Measurements from ENCODE around the gene KLRK1. TPM values are rescaled to one million over a fixed set of nuclear protein-coding genes. Genes with fewer than 3 reads are reported as not detected.
A peak's percentile ranks its signal among the peaks of the same experiment; 100 is the strongest.
"Not testable (repeated sequence)": the region's sequence is repeated elsewhere in the genome, so short reads cannot be mapped to it uniquely, and the experiment has no call there.

The KLRK1 gene
- total RNA-seq, 1 experiment from 2014 or later: not detected

- Mint-ChIP-seq H3K4me1 (ENCODE audit: low read depth, unreplicated experiment) (peaks cover 18% of the 10 kb centered on the region), H3K27me3 (ENCODE audit: unreplicated experiment) (no peaks in the 10 kb centered on the region), H3K27ac (ENCODE audit: unreplicated experiment) (no peak overlapping the region), H3K4me3 (ENCODE audit: low read depth, unreplicated experiment) (no peak overlapping the region), H3K9me3 (ENCODE audit: low read depth, unreplicated experiment) (peaks cover 3% of the 10 kb centered on the region), H3K36me3 (ENCODE audit: insufficient read depth, unreplicated experiment) (no peaks in the 10 kb centered on the region)
- BruUV-seq (replicated peaks): no TSS peak
- TF ChIP-seq CTCF (IDR thresholded peaks at IDR 0.05; ENCODE audit: unreplicated experiment): no peak
- DNase-seq: no peak
- CTCF ChIA-PET: interaction anchor here (0.7 to 0.9 kb wide), 2 partner anchors 10 to 288 kb away, joined by 3 read pairs; no protein-coding TSS in a partner anchor
- intact Hi-C loops (cut with micrococcal nuclease; ENCODE audit: unreplicated experiment): no loop called here
These were observed 47.8 kb downstream of the KLRK1 start for GRCh38 chr12:10341892-10342509.

DNA sequence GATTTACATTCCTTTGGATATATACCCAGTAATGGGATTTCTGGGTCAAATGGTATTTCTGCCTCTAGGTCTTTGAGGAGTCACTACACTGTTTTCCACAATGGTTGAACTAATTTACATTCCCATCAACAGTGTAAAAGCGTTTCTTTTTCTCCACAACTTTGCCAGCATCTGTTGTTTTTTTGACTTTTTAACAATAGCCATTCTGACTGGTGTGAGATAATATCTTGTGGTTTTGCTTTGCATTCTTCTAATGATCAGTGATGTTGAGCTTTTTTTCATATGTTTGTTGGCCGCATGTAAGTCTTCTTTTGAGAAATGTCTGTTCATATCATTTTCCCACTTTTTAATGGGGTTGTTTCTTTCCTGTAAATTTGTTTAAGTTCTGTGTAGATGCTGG is 48.9 kb downstream of the KLRK1 start:
- DNase-seq; intact Hi-C loops (cut with micrococcal nuclease; ENCODE audit: unreplicated experiment); CTCF ChIA-PET; H3K36me3 Mint-ChIP-seq (ENCODE audit: insufficient read depth, unreplicated experiment); BruUV-seq (replicated peaks); H3K9me3 Mint-ChIP-seq (ENCODE audit: low read depth, unreplicated experiment); H3K27ac Mint-ChIP-seq (ENCODE audit: unreplicated experiment); H3K4me3 Mint-ChIP-seq (ENCODE audit: low read depth, unreplicated experiment); H3K27me3 Mint-ChIP-seq (ENCODE audit: unreplicated experiment): not testable (repeated sequence)
- peaks cover 18% of the 10 kb centered on the region for H3K4me1 Mint-ChIP-seq (ENCODE audit: low read depth, unreplicated experiment)

DNA sequence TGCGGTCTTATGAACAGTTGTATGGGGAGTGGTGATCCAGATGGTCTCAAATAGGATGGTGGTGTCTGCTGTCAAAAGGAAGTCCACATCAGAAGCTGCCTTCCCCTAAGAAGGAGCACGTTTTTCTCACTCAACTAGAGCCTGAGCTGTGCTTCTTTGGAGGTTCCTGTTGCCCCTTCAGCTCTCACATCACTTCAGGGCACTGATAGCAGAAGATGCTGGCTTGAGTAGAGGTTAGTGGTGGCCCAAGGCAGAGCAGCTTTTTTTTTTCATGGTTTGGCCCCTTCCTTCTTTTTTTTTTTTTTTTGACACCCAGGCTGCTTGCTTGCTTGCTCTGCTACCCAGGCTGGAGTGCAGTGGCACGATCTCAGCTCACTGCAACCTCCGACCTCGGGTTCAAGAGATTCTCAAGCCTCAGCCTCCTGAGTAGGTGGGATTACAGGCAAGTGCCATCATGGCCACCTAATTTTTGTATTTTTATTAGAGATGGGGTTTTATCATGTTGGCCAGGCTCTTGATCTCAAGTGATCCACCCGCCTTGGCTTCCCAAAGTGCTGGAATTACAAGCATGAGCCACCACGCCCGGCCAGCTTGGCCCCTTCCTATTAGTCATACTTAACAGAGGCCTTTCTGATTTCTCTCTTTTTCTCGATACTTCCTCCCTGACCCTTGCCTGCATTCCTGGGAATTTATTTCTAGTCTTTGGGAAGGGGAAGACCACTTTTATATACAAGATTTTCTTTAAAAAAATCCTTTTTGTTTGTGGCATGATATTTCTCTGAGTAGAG is 50.6 kb downstream of the KLRK1 start:
- peaks cover 3% of the 10 kb centered on the region for H3K36me3 Mint-ChIP-seq (ENCODE audit: insufficient read depth, unreplicated experiment)
- H3K9me3 Mint-ChIP-seq (ENCODE audit: low read depth, unreplicated experiment): peaks cover 3% of the 10 kb centered on the region
- TF ChIP-seq CTCF (IDR thresholded peaks at IDR 0.05; ENCODE audit: unreplicated experiment): no peak
- peaks cover 33% of the 10 kb centered on the region for H3K4me1 Mint-ChIP-seq (ENCODE audit: low read depth, unreplicated experiment)
- no peak overlapping the region for H3K4me3 Mint-ChIP-seq (ENCODE audit: low read depth, unreplicated experiment)
- intact Hi-C loops (cut with micrococcal nuclease; ENCODE audit: unreplicated experiment): no loop called here
- no peak overlapping the region for H3K27ac Mint-ChIP-seq (ENCODE audit: unreplicated experiment)
- CTCF ChIA-PET: interaction anchor here (0.6 kb wide), 1 partner anchor 589 kb away, joined by 4 read pairs; no protein-coding TSS in a partner anchor
- H3K27me3 Mint-ChIP-seq (ENCODE audit: unreplicated experiment): no peaks in the 10 kb centered on the region
- DNase-seq: peak; percentile 44
- BruUV-seq (replicated peaks): no TSS peak

GRCh38 chr12:10338470-10338869 is 51.4 kb downstream of the KLRK1 start:
- H3K9me3 Mint-ChIP-seq (ENCODE audit: low read depth, unreplicated experiment); intact Hi-C loops (cut with micrococcal nuclease; ENCODE audit: unreplicated experiment); H3K36me3 Mint-ChIP-seq (ENCODE audit: insufficient read depth, unreplicated experiment); H3K27me3 Mint-ChIP-seq (ENCODE audit: unreplicated experiment); DNase-seq; BruUV-seq (replicated peaks); H3K27ac Mint-ChIP-seq (ENCODE audit: unreplicated experiment); H3K4me3 Mint-ChIP-seq (ENCODE audit: low read depth, unreplicated experiment): not testable (repeated sequence)
- peaks cover 35% of the 10 kb centered on the region for H3K4me1 Mint-ChIP-seq (ENCODE audit: low read depth, unreplicated experiment)
- CTCF ChIA-PET: interaction anchor here (0.6 kb wide), 1 partner anchor 588 kb away, joined by 4 read pairs; no protein-coding TSS in a partner anchor

DNA sequence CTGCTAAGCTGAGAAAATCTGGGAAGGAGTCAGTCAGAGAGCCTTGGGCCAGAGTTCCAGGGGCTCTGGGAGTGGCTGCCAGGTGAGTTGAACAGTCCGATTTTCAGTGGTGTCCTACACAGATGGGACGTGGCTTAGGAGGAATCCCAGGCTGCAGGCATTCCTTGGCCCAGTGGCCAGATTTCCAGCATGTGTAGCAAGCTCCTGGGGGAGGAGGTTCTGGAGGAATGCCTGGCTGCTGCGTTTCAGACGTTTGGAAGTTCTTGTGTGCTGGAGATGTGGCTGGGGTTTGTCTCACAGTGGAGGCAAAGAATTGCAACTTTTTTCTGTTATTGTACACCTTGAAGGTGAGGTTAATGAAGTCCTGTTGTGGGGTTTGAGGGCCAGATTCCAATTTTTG is 53.6 kb downstream of the KLRK1 start:
- H3K27me3 Mint-ChIP-seq (ENCODE audit: unreplicated experiment); H3K4me3 Mint-ChIP-seq (ENCODE audit: low read depth, unreplicated experiment); DNase-seq; H3K36me3 Mint-ChIP-seq (ENCODE audit: insufficient read depth, unreplicated experiment); BruUV-seq (replicated peaks); intact Hi-C loops (cut with micrococcal nuclease; ENCODE audit: unreplicated experiment); H3K27ac Mint-ChIP-seq (ENCODE audit: unreplicated experiment); H3K9me3 Mint-ChIP-seq (ENCODE audit: low read depth, unreplicated experiment); CTCF ChIA-PET: not testable (repeated sequence)
- H3K4me1 Mint-ChIP-seq (ENCODE audit: low read depth, unreplicated experiment): peaks cover 34% of the 10 kb centered on the region
